H1 (cell line): ENCODE data around the gene ARMC9. TPM values are rescaled to one million over a fixed set of nuclear protein-coding genes. Genes with fewer than 3 reads are reported as not detected.

Experiments
- ATF3 ChIP-seq: IDR thresholded peaks from 2 replicates; pipeline ENCODE4 v1.6.1; 2011; ENCODE audit warnings: low read depth, mild to moderate bottlenecking, low read length; ENCODE audit not compliant: insufficient read depth
- CEBPB ChIP-seq: IDR thresholded peaks from 2 replicates; pipeline ENCODE4 v1.6.1; 2012; ENCODE audit warnings: low read depth, low read length
- CHD7 ChIP-seq: fragments of 300-600 bp; sonication (generic); IDR thresholded peaks from 2 replicates; pipeline ENCODE4 v1.7.1; 2012; ENCODE audit warnings: low read length, moderate library complexity, mild to moderate bottlenecking, inconsistent platforms; ENCODE audit not compliant: insufficient replicate concordance
- EZH2 ChIP-seq: fragments of 200-600 bp; sonication (generic); IDR thresholded peaks from 2 replicates; pipeline ENCODE4 v1.7.1; 2012; ENCODE audit warnings: low read depth, mild to moderate bottlenecking, moderate library complexity, low read length, inconsistent platforms; ENCODE audit not compliant: severe bottlenecking
- FOSL1 ChIP-seq: IDR thresholded peaks from 2 replicates; pipeline ENCODE4 v1.6.1; 2011; ENCODE audit warnings: mild to moderate bottlenecking, low read depth, low read length, moderate library complexity; ENCODE audit not compliant: insufficient read depth
- polyA plus RNA-seq, 7 experiments: library from polyadenylated mRNA; depleted of rRNA in 3 of 7; stranded (reverse) in 5 of 7; unstranded in 2 of 7; fragments of >200 nt in 5 of 7; fragments of 200-250 nt in 2 of 7; gene quantifications; 1 replicate in 5 of 7; 2 replicates in 1 of 7; 4 replicates in 1 of 7; pipeline versions ENCODE4 v1.2.1 to v1.2.3, GENCODE V29; 2011 to 2013; ENCODE audit warnings: missing spikeins in 2 of 7, mixed read lengths in 2 of 7
- total RNA-seq: library from RNA; stranded (reverse); fragmentation: NEBNext Ultra II Directional; extraction: Animal tissue kit (Norgen Biotek cat#: 25700); gene quantifications from 2 replicates; pipeline ENCODE4 v1.2.1, GENCODE V29; 2021

The ARMC9 gene
- total and polyA plus RNA-seq, 2 of the 8 experiments (the other 6 are each of a cell fraction or from before 2014, with no cell fraction given) = 23.2 to 36.1 TPM

- TF ChIP-seq CHD7 (no peak), ATF3 (no peak), CEBPB (no peak), FOSL1 (no peak), EZH2 (no peak)
Measured at GRCh38 chr2:231169488-231169887, 28.9 kb upstream of the ARMC9 start (continued).
